ENCODE results near the gene ELFN2. TPM values are rescaled to one million over a fixed set of nuclear protein-coding genes. Genes with fewer than 3 reads are reported as not detected.

Gene ELFN2
- total and polyA plus RNA-seq, 2 of the 13 experiments (the other 11 are each of a cell fraction or from before 2014, with no cell fraction given) = 0.01 TPM; not detected in 1

DNA sequence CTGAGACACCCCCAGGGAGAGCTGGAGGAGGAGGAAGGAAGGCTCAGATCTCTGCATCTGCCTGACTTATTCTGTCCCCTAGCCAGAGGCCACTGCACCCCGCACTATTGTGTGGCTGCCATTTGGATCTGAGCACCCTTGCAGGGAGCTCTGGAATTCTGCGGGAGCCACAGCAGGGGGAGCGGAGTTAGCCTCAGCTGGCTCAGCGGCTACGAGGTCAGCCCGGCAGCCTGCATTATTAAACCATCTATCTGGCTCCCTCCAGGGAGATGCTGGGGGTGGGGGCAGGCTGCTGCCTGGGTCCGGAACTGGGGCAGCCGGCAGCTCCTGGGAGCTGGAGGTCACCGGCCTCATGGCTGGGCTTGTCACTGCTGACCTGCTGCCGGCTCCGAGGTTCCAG lies 6.5 kb upstream of the ELFN2 start:
- in situ Hi-C loops (cut with HindIII; ENCODE audit: extremely low pct_ligation_motif_present, low pct_unique_long_range_greater_than_20kb) (no loop called here), intact Hi-C loops (cut with micrococcal nuclease; ENCODE audit: unreplicated experiment) (no loop called here)
- BruUV-seq (replicated peaks) = no TSS peak
- H3K27ac ChIP-seq (ENCODE audit: extremely low read length, insufficient read depth, low read length) = no peak overlapping the region
- no peak for ATAC-seq
- 38% methylated on average over 6 of the region's 11 CpGs for WGBS (ENCODE audit: low lambda C conversion rate)
- no peak overlapping the region for H3K4me2 ChIP-seq (ENCODE audit: low read depth, low read length)
- peaks cover 26% of the 10 kb centered on the region for H3K4me1 ChIP-seq (ENCODE audit: insufficient read depth, low read length)
- ChIA-PET CTCF (ENCODE audit: low intra/inter-chr PET ratio, low total read pairs) (no interaction called here), POLR2A (no interaction called here)
- H4K20me1 ChIP-seq (ENCODE audit: insufficient read depth, low read length) = peaks cover 1% of the 10 kb centered on the region; the same call in 1 of the 2 replicates
- H3K4me3 ChIP-seq (replicated peaks in 1 of 3; ENCODE audit: insufficient read depth in 1 of 3, low read depth in 2 of 3, low read length in 3 of 3) = no peak overlapping the region
- H3K9me3 ChIP-seq (ENCODE audit: low read length) = no peaks in the 10 kb centered on the region
- TF ChIP-seq NR2F1 (CRISPR knock-in tag; IDR thresholded peaks at IDR 0.05) = no peak
- TF ChIP-seq, protein P1, sequence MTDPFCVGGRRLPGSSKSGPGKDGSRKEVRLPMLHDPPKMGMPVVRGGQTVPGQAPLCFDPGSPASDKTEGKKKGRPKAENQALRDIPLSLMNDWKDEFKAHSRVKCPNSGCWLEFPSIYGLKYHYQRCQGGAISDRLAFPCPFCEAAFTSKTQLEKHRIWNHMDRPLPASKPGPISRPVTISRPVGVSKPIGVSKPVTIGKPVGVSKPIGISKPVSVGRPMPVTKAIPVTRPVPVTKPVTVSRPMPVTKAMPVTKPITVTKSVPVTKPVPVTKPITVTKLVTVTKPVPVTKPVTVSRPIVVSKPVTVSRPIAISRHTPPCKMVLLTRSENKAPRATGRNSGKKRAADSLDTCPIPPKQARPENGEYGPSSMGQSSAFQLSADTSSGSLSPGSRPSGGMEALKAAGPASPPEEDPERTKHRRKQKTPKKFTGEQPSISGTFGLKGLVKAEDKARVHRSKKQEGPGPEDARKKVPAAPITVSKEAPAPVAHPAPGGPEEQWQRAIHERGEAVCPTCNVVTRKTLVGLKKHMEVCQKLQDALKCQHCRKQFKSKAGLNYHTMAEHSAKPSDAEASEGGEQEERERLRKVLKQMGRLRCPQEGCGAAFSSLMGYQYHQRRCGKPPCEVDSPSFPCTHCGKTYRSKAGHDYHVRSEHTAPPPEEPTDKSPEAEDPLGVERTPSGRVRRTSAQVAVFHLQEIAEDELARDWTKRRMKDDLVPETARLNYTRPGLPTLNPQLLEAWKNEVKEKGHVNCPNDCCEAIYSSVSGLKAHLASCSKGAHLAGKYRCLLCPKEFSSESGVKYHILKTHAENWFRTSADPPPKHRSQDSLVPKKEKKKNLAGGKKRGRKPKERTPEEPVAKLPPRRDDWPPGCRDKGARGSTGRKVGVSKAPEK (CRISPR knock-in tag; IDR thresholded peaks at IDR 0.05; ENCODE audit: borderline replicate concordance) = no peak
- TF ChIP-seq, protein P2, sequence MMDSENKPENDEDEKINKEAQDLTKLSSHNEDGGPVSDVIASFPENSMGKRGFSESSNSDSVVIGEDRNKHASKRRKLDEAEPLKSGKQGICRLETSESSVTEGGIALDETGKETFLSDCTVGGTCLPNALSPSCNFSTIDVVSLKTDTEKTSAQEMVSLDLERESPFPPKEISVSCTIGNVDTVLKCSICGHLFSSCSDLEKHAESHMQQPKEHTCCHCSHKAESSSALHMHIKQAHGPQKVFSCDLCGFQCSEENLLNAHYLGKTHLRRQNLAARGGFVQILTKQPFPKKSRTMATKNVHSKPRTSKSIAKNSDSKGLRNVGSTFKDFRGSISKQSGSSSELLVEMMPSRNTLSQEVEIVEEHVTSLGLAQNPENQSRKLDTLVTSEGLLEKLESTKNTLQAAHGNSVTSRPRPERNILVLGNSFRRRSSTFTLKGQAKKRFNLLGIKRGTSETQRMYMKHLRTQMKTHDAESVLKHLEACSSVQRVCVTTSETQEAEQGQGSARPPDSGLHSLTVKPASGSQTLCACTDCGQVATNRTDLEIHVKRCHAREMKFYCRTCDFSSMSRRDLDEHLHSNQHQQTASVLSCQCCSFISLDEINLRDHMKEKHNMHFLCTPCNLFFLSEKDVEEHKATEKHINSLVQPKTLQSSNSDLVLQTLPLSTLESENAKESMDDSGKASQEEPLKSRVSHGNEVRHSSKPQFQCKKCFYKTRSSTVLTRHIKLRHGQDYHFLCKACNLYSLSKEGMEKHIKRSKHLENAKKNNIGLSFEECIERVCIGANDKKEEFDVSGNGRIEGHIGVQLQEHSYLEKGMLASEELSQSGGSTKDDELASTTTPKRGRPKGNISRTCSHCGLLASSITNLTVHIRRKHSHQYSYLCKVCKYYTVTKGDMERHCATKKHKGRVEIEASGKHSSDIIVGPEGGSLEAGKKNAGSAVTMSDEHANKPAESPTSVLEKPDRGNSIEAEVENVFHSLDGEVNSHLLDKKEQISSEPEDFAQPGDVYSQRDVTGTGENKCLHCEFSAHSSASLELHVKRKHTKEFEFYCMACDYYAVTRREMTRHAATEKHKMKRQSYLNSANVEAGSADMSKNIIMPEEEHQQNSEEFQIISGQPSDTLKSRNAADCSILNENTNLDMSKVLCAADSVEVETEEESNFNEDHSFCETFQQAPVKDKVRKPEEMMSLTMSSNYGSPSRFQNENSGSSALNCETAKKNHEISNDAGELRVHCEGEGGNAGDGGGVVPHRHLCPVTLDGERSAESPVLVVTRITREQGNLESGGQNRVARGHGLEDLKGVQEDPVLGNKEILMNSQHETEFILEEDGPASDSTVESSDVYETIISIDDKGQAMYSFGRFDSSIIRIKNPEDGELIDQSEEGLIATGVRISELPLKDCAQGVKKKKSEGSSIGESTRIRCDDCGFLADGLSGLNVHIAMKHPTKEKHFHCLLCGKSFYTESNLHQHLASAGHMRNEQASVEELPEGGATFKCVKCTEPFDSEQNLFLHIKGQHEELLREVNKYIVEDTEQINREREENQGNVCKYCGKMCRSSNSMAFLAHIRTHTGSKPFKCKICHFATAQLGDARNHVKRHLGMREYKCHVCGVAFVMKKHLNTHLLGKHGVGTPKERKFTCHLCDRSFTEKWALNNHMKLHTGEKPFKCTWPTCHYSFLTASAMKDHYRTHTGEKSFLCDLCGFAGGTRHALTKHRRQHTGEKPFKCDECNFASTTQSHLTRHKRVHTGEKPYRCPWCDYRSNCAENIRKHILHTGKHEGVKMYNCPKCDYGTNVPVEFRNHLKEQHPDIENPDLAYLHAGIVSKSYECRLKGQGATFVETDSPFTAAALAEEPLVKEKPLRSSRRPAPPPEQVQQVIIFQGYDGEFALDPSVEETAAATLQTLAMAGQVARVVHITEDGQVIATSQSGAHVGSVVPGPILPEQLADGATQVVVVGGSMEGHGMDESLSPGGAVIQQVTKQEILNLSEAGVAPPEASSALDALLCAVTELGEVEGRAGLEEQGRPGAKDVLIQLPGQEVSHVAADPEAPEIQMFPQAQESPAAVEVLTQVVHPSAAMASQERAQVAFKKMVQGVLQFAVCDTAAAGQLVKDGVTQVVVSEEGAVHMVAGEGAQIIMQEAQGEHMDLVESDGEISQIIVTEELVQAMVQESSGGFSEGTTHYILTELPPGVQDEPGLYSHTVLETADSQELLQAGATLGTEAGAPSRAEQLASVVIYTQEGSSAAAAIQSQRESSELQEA (CRISPR knock-in tag; IDR thresholded peaks at IDR 0.05; ENCODE audit: not compliant biosample characterization) = no peak
- TF ChIP-seq, protein P3, sequence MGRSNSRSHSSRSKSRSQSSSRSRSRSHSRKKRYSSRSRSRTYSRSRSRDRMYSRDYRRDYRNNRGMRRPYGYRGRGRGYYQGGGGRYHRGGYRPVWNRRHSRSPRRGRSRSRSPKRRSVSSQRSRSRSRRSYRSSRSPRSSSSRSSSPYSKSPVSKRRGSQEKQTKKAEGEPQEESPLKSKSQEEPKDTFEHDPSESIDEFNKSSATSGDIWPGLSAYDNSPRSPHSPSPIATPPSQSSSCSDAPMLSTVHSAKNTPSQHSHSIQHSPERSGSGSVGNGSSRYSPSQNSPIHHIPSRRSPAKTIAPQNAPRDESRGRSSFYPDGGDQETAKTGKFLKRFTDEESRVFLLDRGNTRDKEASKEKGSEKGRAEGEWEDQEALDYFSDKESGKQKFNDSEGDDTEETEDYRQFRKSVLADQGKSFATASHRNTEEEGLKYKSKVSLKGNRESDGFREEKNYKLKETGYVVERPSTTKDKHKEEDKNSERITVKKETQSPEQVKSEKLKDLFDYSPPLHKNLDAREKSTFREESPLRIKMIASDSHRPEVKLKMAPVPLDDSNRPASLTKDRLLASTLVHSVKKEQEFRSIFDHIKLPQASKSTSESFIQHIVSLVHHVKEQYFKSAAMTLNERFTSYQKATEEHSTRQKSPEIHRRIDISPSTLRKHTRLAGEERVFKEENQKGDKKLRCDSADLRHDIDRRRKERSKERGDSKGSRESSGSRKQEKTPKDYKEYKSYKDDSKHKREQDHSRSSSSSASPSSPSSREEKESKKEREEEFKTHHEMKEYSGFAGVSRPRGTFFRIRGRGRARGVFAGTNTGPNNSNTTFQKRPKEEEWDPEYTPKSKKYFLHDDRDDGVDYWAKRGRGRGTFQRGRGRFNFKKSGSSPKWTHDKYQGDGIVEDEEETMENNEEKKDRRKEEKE (IDR thresholded peaks at IDR 0.05) = no peak
- TF ChIP-seq ATF1 (CRISPR knock-in tag; IDR thresholded peaks at IDR 0.05) = no peak
- no peak for TF ChIP-seq ZNF326 (CRISPR knock-in tag; IDR thresholded peaks at IDR 0.05; ENCODE audit: borderline replicate concordance)
- no peak for DNase-seq (ENCODE audit: low spot score)
- no peak for FAIRE-seq
- no peak overlapping the region for H2AFZ ChIP-seq (ENCODE audit: low read length)
- peaks cover 9 to 53% of the 10 kb centered on the region in 2 experiments for H3K27me3 ChIP-seq (ENCODE audit: control insufficient read depth in 1 of 2, insufficient read depth in 2 of 2, low read length in 2 of 2)
- H3K9ac ChIP-seq (ENCODE audit: insufficient read depth, low read depth, low read length) = no peak overlapping the region
- no peaks in the 10 kb centered on the region for H3K79me2 ChIP-seq (ENCODE audit: insufficient read depth, low read length)
- H3K36me3 ChIP-seq (replicated peaks in 1 of 2; ENCODE audit: control insufficient read depth in 1 of 2, insufficient read depth in 2 of 2, low read length in 2 of 2) = no peaks in the 10 kb centered on the region

All from HepG2 (cell line).